ENCODE measurements around the gene LRFN4.

DNA sequence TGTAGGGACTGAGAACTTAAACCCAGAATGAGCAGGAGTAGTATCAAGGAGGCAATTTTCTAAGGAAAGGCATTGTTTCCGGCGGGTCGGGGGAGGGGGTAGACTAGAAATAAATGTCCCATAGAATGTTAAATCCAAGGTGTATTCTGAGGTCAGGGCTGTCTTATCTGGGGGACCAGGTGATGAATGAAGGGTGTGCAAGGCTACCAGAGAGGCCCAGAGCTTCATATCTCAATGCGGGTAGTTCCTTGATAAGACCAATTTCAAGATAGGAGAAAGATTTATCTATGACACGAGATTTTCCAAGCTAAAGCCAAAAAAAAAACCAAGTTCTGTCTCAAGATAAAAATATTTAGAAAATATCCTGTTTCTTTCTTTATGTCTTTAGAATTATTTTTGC, 21.9 kb upstream of the LRFN4 start:
- TF ChIP-seq OSR1 (CRISPR knock-in tag; IDR thresholded peaks at IDR 0.05) (no peak), ZNF565 (CRISPR knock-in tag; conservative IDR thresholded peaks at IDR 0.05; ENCODE audit: low read depth) (no peak), TCF4 (CRISPR knock-in tag; IDR thresholded peaks at IDR 0.05; ENCODE audit: borderline replicate concordance) (no peak), GLIS3 (CRISPR knock-in tag; IDR thresholded peaks at IDR 0.05) (no peak), ZFP3 (CRISPR knock-in tag; IDR thresholded peaks at IDR 0.05) (no peak), RARB (CRISPR knock-in tag; IDR thresholded peaks at IDR 0.05) (no peak), ZNF8 (CRISPR knock-in tag; IDR thresholded peaks at IDR 0.05) (no peak)
- TF ChIP-seq, protein P1, sequence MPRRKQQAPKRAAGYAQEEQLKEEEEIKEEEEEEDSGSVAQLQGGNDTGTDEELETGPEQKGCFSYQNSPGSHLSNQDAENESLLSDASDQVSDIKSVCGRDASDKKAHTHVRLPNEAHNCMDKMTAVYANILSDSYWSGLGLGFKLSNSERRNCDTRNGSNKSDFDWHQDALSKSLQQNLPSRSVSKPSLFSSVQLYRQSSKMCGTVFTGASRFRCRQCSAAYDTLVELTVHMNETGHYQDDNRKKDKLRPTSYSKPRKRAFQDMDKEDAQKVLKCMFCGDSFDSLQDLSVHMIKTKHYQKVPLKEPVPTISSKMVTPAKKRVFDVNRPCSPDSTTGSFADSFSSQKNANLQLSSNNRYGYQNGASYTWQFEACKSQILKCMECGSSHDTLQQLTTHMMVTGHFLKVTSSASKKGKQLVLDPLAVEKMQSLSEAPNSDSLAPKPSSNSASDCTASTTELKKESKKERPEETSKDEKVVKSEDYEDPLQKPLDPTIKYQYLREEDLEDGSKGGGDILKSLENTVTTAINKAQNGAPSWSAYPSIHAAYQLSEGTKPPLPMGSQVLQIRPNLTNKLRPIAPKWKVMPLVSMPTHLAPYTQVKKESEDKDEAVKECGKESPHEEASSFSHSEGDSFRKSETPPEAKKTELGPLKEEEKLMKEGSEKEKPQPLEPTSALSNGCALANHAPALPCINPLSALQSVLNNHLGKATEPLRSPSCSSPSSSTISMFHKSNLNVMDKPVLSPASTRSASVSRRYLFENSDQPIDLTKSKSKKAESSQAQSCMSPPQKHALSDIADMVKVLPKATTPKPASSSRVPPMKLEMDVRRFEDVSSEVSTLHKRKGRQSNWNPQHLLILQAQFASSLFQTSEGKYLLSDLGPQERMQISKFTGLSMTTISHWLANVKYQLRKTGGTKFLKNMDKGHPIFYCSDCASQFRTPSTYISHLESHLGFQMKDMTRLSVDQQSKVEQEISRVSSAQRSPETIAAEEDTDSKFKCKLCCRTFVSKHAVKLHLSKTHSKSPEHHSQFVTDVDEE (CRISPR knock-in tag; IDR thresholded peaks at IDR 0.05), result no peak
- TF ChIP-seq, protein P2, sequence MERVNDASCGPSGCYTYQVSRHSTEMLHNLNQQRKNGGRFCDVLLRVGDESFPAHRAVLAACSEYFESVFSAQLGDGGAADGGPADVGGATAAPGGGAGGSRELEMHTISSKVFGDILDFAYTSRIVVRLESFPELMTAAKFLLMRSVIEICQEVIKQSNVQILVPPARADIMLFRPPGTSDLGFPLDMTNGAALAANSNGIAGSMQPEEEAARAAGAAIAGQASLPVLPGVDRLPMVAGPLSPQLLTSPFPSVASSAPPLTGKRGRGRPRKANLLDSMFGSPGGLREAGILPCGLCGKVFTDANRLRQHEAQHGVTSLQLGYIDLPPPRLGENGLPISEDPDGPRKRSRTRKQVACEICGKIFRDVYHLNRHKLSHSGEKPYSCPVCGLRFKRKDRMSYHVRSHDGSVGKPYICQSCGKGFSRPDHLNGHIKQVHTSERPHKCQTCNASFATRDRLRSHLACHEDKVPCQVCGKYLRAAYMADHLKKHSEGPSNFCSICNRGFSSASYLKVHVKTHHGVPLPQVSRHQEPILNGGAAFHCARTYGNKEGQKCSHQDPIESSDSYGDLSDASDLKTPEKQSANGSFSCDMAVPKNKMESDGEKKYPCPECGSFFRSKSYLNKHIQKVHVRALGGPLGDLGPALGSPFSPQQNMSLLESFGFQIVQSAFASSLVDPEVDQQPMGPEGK (CRISPR knock-in tag; IDR thresholded peaks at IDR 0.05; ENCODE audit: borderline replicate concordance), result no peak
- TF ChIP-seq, protein P3, sequence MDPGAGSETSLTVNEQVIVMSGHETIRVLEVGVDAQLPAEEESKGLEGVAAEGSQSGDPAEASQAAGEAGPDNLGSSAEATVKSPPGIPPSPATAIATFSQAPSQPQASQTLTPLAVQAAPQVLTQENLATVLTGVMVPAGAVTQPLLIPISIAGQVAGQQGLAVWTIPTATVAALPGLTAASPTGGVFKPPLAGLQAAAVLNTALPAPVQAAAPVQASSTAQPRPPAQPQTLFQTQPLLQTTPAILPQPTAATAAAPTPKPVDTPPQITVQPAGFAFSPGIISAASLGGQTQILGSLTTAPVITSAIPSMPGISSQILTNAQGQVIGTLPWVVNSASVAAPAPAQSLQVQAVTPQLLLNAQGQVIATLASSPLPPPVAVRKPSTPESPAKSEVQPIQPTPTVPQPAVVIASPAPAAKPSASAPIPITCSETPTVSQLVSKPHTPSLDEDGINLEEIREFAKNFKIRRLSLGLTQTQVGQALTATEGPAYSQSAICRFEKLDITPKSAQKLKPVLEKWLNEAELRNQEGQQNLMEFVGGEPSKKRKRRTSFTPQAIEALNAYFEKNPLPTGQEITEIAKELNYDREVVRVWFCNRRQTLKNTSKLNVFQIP (CRISPR knock-in tag; IDR thresholded peaks at IDR 0.05; ENCODE audit: borderline replicate concordance, low read depth), result no peak

Data from SK-N-SH treated with all-trans-retinoic acid at 6 μM for 48 hours (cell line).